Fibroblast of lung (primary cell): Measurements from ENCODE around the gene CLIP1. TPM values are rescaled to one million over a fixed set of nuclear protein-coding genes. Genes with fewer than 3 reads are reported as not detected.
A peak's percentile ranks its signal among the peaks of the same experiment; 100 is the strongest.
"Not testable (repeated sequence)": the region's sequence is repeated elsewhere in the genome, so short reads cannot be mapped to it uniquely, and the experiment has no call there.

ENCODE experiments used
- DNase-seq, 2 donors: peaks; one replicate each; pipeline versions ENCODE4 v3.0.0 to v3.0.0-alpha.2; 2010; ENCODE audit warnings: low read depth in 2 of 2
- H2AFZ ChIP-seq: 2 replicates; pipeline ENCODE4 v1.5.1; 2012; ENCODE audit warnings: low read length, control low read depth, inconsistent platforms
- H3K27ac ChIP-seq: 2 replicates; pipeline ENCODE4 v1.5.1; 2011; ENCODE audit warnings: low read length, control low read depth; ENCODE audit not compliant: insufficient read depth
- H3K27me3 ChIP-seq: 2 replicates; pipeline ENCODE4 v1.5.1; 2011; ENCODE audit warnings: mild to moderate bottlenecking, low read length; ENCODE audit not compliant: control insufficient read depth, insufficient read depth
- H3K36me3 ChIP-seq: 2 replicates; pipeline ENCODE4 v1.5.1; 2011; ENCODE audit warnings: low read length; ENCODE audit not compliant: control insufficient read depth, insufficient read depth
- H3K4me1 ChIP-seq: 2 replicates; pipeline ENCODE4 v1.5.1; 2011; ENCODE audit warnings: low read length; ENCODE audit not compliant: control insufficient read depth, insufficient read depth; ENCODE audit errors: extremely low read depth
- H3K4me2 ChIP-seq: 2 replicates; pipeline ENCODE4 v1.5.1; 2011; ENCODE audit warnings: low read length, control low read depth; ENCODE audit not compliant: insufficient read depth; ENCODE audit errors: extremely low read depth
- H3K4me3 ChIP-seq, 4 experiments: fragments of 200-600 bp in 1 of 4; sonication (generic) in 1 of 4; replicated peaks in 1 of 4; 2 replicates each; pipeline ENCODE4 v1.5.1; 2011 to 2016; ENCODE audit warnings: low read length in 4 of 4, low read depth in 3 of 4, mild to moderate bottlenecking in 3 of 4, control low read depth in 2 of 4, inconsistent platforms in 1 of 4, mixed read lengths in 1 of 4; ENCODE audit not compliant: insufficient read depth in 1 of 4; ENCODE audit errors: control extremely low read depth in 1 of 4
- H3K79me2 ChIP-seq: 2 replicates; pipeline ENCODE4 v1.5.1; 2012; ENCODE audit warnings: mild to moderate bottlenecking, low read length, inconsistent platforms; ENCODE audit not compliant: control insufficient read depth, insufficient read depth
- H3K9ac ChIP-seq: 2 replicates; pipeline ENCODE4 v1.5.1; 2011; ENCODE audit warnings: mild to moderate bottlenecking, low read length, control low read depth; ENCODE audit not compliant: insufficient read depth
- H3K9me3 ChIP-seq: 2 replicates; pipeline ENCODE4 v1.5.1; 2012; ENCODE audit warnings: low read depth, low read length; ENCODE audit not compliant: control insufficient read depth, insufficient read depth
- H4K20me1 ChIP-seq: 2 replicates; pipeline ENCODE4 v1.5.1; 2011; ENCODE audit warnings: low read length; ENCODE audit not compliant: control insufficient read depth, insufficient read depth; ENCODE audit errors: extremely low read depth
- EZH2 ChIP-seq: IDR thresholded peaks from 2 replicates; pipeline ENCODE4 v1.5.1; 2012; ENCODE audit warnings: low read length, control low read depth, mild to moderate bottlenecking; ENCODE audit errors: missing control alignments
- polyA plus RNA-seq, 2 donors: library from polyadenylated mRNA; depleted of rRNA in 1 of 2; stranded (reverse) in 1 of 2; unstranded in 1 of 2; fragments of >200 nt; gene quantifications; 2 replicates each; pipeline ENCODE4 v1.2.1, GENCODE V29; 2011 to 2012; ENCODE audit warnings: missing spikeins in 1 of 2
- total RNA-seq: library from RNA; depleted of rRNA; stranded (reverse); fragments of >200 nt; gene quantifications from 2 replicates; pipeline ENCODE4 v1.2.1, GENCODE V29; 2014
- TF ChIP-seq, protein P1 (sequence below), 2 donors: IDR thresholded peaks in 1 of 2; conservative IDR thresholded peaks in 1 of 2; 1 replicate in 1 of 2; 2 replicates in 1 of 2; pipeline ENCODE4 v1.5.1; 2011 to 2012; ENCODE audit warnings: low read length in 2 of 2, control low read depth in 1 of 2, inconsistent platforms in 1 of 2, low read depth in 1 of 2, mild to moderate bottlenecking in 1 of 2

The CLIP1 gene
- total and polyA plus RNA-seq, 2 donors (not counting 1 experiment from before 2014, with no cell fraction given), result 75.5 to 147 TPM

DNA sequence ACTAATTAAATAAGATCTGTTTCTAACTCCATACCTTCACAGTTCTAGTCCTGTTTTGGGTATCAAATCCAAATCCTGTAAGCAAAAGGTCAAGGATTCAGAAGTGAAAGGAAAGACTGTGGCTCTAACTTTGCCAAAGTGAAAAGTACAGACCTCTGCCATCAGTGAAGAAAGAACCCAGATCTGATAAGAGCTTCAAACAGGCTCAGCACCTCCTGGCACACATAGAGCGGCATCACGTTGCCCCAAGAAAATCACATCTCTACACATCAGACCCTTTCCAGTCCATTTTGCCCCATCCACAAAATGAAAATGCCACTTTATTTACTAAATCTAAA, 23.2 kb downstream of the CLIP1 start:
- Histone ChIP-seq H3K4me1 (peaks cover 10% of the 10 kb centered on the region), H3K9ac (peak overlapping the region; percentile 54), H2AFZ (no peak overlapping the region), H3K27ac (peak overlapping the region; percentile 98), H3K4me2 (peak overlapping the region; percentile 76), H3K9me3 (no peaks in the 10 kb centered on the region), H3K27me3 (no peaks in the 10 kb centered on the region), H3K36me3 (peaks cover 1% of the 10 kb centered on the region), H3K4me3 (peak overlapping the region; percentile 9 to 36 (median 22)), H3K79me2 (peaks cover 64% of the 10 kb centered on the region), H4K20me1 (no peaks in the 10 kb centered on the region)
- TF ChIP-seq EZH2, result no peak
- DNase-seq, result no peak

DNA sequence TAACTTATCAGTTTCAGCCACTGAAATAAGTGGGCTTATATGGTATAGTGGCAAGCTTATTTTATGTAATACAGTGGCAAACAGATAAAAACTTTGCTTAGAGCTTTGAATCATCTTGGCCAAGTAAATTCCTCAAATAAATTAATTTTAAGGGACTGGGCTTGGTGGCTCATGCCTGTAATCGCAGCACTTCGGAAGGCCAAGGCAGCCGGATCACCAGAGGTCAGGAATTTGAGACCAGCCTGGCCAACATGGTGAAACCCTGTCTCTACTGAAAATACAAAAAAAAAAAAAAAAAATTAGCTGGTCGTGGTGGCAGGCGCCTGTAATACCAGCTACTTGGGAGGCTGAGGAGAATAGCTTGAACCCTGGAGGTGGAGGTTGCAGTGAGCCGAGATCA, 24.5 kb downstream of the CLIP1 start:
- not testable (repeated sequence) for H3K27me3 ChIP-seq, DNase-seq, H3K27ac ChIP-seq, H3K9ac ChIP-seq, H3K4me2 ChIP-seq, H3K9me3 ChIP-seq, H3K36me3 ChIP-seq, H4K20me1 ChIP-seq, H2AFZ ChIP-seq, H3K4me3 ChIP-seq
- peaks cover 62% of the 10 kb centered on the region for H3K79me2 ChIP-seq
- H3K4me1 ChIP-seq, result peaks cover 10% of the 10 kb centered on the region

DNA sequence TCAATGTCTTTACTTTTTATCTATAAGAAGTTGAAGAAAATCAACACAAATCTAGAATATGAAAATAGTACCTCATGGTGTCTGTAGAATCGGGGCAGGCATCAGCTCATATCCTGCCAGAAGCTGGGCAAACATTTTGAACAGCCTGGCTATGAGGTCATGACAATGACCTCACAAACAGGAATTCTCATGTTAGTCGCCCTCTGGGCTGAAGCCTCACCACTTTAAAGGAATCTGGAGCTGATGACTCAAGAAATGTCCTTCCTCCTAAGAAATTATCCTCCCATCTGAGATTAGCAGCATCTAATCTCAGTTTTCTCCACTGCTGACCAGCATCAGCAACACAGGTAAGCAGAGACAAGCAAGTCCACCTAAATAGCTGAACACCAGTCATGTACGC, 27.1 kb downstream of the CLIP1 start:
- no peaks in the 10 kb centered on the region for H3K36me3 ChIP-seq
- H2AFZ ChIP-seq, result no peak overlapping the region
- H3K27me3 ChIP-seq, result no peaks in the 10 kb centered on the region
- H4K20me1 ChIP-seq, result no peaks in the 10 kb centered on the region
- H3K79me2 ChIP-seq, result peaks cover 67% of the 10 kb centered on the region
- H3K9me3 ChIP-seq, result no peaks in the 10 kb centered on the region
- peak overlapping the region; percentile 45 for H3K27ac ChIP-seq
- DNase-seq, result peak; percentile 79 to 88
- H3K4me3 ChIP-seq, result no peak overlapping the region
- no peak overlapping the region for H3K9ac ChIP-seq
- H3K4me2 ChIP-seq, result no peak overlapping the region
- no peak for TF ChIP-seq EZH2
- TF ChIP-seq, protein P1, sequence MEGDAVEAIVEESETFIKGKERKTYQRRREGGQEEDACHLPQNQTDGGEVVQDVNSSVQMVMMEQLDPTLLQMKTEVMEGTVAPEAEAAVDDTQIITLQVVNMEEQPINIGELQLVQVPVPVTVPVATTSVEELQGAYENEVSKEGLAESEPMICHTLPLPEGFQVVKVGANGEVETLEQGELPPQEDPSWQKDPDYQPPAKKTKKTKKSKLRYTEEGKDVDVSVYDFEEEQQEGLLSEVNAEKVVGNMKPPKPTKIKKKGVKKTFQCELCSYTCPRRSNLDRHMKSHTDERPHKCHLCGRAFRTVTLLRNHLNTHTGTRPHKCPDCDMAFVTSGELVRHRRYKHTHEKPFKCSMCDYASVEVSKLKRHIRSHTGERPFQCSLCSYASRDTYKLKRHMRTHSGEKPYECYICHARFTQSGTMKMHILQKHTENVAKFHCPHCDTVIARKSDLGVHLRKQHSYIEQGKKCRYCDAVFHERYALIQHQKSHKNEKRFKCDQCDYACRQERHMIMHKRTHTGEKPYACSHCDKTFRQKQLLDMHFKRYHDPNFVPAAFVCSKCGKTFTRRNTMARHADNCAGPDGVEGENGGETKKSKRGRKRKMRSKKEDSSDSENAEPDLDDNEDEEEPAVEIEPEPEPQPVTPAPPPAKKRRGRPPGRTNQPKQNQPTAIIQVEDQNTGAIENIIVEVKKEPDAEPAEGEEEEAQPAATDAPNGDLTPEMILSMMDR (conservative IDR thresholded peaks at IDR 0.05 in 1 of 2, IDR thresholded peaks at IDR 0.05 in 1 of 2; ENCODE audit: low read depth in 1 of 2, low read length in 2 of 2), result no peak
- peaks cover 10% of the 10 kb centered on the region for H3K4me1 ChIP-seq

DNA sequence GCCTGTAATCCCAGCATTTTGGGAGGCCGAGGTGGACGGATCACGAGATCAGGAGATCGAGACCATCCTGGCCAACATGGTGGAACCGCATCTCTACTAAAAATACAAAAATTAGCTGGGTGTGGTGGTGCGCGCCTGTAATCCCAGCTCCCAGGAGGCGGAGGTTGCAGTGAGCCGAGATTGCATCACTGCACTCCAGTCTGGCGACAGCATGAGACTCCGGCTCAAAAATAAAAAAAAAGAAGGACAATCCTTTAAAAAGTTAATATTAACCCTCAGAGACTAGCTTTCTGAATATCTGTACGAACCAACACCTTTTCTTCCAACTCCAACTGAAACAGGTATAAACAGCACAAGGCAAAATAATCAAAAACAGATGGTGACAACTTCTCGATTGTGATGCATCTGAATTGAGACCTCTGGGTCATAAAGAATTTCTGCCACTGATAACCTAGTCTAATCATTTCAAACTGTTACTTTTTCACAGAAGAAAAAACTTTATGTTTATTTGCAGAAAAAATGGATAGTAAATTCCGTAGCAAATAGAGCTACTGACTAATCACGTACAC, 27.8 kb downstream of the CLIP1 start:
- Histone ChIP-seq H3K4me3 (no peak overlapping the region), H3K4me2 (no peak overlapping the region), H2AFZ (no peak overlapping the region), H3K27ac (peak overlapping the region; percentile 4), H3K9me3 (no peaks in the 10 kb centered on the region), H3K27me3 (no peaks in the 10 kb centered on the region), H4K20me1 (no peaks in the 10 kb centered on the region), H3K4me1 (peaks cover 7% of the 10 kb centered on the region), H3K79me2 (peaks cover 70% of the 10 kb centered on the region), H3K9ac (no peak overlapping the region), H3K36me3 (no peaks in the 10 kb centered on the region)
- peak in 1 of 2 donors; percentile 26 for DNase-seq
- no peak for TF ChIP-seq EZH2
- TF ChIP-seq, protein P1 (conservative IDR thresholded peaks at IDR 0.05 in 1 of 2, IDR thresholded peaks at IDR 0.05 in 1 of 2; ENCODE audit: low read depth in 1 of 2, low read length in 2 of 2), result no peak
